ENCODE measurements around the gene EIF3L. TPM values are rescaled to one million over a fixed set of nuclear protein-coding genes. Genes with fewer than 3 reads are reported as not detected.
"Not testable (repeated sequence)": the region's sequence is repeated elsewhere in the genome, so short reads cannot be mapped to it uniquely, and the experiment has no call there.

The EIF3L gene
- 671 and 689 TPM in 2 replicates for polyA plus RNA-seq (2014; cell fraction: cytosol; rRNA removed)
- polyA plus RNA-seq (2014; cell fraction: nucleus; rRNA removed) = 284 and 309 TPM in 2 replicates

DNA sequence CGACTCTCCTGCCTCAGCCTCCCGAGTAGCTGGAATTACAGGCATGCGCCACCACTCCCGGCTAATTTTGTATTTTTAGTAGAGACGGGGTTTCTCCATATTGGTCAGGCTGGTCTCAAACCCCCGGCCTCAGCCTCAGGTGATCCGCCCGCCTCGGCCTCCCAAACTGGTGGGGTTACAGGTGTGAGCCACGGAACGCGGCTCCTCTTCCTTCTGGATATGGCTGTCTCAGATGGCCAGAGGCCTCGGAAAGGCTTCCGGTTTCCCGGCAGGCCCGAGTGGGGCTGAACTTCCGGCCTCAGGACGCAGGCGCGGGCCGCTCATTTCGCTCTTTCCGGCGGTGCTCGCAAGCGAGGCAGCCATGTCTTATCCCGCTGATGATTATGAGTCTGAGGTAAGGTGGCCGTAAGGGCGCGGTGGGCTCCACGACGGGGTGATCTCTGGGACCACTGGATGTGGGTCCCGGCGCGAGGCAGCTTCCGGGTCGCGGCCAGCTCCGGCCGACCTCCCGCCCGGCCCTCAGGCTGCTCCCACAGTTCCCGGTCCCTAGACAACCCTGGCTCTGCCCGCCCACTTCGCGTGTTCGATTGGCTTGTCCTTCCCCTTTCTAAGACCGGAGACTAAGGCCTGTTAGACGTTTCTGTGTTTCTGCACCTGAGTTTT is at the start of gene EIF3L:
Gene EIF3L (plus strand): TSS at position 331 of the 663 bp plus-strand sequence. CDS start 31 bp downstream, at position 362.
- DNase-seq (ENCODE audit: low spot score) = peak; percentile 88

DNA sequence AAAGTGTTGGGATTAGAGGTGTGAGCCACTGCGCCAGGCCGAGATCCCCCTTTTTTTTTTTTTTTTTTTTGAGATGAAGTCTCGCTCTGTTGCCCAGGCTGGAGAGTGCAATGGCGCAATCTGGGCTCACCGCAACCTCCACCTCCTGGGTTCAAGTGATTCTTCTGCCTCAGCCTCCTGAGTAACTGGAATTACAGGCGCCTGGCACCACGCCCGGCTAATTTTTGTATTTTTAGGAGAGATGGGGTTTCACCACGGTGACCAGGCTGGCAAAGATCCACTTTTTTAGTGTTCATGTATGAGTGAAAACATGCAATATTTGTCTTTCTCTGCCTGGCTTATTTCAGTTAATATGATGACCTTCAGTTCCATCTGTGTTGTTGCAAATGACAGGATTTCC is 49.2 kb upstream of the EIF3L start:
- DNase-seq (ENCODE audit: low spot score) = not testable (repeated sequence)

DNA sequence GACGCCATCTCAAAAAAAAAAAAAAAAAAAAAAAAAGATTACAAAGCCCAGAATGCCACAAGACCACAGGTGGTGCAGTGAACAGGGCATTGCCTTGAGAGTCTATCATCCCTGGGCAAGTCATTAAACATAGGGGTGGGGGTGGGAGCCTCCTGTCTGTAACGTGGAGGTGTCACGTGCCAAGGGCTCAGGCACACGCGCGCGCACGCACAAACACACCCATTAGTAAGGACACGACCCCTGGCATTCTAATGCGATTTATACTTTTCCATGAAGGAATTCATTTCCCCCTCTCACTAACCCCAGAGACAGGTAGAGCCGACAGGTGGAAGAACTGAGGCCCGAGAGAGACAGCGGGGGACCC is 47.3 kb upstream of the EIF3L start:
- DNase-seq (ENCODE audit: low spot score) = peak; percentile 70

DNA sequence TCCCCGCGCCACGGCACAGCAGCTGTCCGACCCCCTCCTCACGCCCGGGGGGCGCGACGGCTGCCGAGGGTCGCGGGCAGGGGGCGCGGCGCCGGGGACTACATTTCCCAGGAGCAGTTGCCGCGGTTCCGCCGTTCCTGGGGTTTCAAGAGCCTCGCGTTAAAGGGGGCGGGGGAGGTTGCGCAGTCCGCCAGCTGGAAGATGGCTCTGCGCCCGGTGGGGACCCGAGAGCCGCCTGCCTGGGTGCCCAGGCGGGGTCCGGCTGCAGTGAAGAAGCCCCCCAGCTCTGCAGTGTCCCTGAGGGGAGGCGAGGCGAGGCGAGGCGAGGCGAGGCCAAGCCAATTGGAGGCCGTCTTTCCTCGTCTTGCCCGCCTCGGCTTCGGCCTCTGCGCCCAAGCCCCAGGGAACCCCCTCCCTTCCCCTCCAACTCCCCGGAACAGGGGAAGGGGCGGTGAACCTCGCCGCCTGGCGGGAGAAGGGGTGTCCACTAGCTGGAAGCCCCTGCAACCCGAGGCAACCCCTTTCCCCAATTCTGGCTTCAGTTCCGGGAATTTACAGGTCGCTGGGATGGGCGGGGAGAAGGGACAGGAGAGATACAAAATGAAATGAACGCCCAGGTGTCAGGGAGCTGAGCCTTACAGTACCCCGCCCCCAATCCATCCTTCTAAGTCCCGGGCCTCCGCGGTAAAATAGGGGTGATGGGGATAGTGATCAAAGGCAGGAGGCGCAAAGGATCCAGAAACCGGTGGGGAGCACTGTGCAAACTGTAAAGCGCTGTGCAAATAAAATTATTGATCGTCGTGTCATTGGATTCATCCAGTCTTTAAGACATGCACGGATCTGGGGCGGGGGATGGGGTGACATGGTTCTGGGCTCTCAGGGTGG is 46.7 kb upstream of the EIF3L start:
- DNase-seq (ENCODE audit: low spot score) = peak; percentile 80

DNA sequence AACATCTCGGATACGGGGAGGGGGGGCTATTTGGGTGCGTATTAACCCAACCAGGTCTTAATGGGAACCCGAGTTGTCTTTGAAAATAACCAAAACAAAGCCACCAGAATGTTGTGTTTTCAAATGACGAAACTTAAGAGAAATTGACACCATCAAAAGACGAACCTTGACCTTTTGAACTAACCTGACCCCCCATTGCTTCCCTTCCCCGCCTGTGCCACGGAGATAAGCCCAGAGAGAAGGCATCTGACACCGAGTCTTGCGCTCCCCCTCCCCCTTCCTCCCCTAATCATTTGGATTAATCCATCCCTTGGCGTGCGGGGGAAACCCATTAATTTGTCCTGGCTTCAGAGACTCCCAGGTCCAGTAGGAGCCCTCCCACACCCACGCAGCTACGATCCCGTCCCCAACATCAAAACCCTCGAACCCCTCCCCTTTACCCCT is 46.0 kb upstream of the EIF3L start:
- peak; percentile 54 for DNase-seq (ENCODE audit: low spot score)

DNA sequence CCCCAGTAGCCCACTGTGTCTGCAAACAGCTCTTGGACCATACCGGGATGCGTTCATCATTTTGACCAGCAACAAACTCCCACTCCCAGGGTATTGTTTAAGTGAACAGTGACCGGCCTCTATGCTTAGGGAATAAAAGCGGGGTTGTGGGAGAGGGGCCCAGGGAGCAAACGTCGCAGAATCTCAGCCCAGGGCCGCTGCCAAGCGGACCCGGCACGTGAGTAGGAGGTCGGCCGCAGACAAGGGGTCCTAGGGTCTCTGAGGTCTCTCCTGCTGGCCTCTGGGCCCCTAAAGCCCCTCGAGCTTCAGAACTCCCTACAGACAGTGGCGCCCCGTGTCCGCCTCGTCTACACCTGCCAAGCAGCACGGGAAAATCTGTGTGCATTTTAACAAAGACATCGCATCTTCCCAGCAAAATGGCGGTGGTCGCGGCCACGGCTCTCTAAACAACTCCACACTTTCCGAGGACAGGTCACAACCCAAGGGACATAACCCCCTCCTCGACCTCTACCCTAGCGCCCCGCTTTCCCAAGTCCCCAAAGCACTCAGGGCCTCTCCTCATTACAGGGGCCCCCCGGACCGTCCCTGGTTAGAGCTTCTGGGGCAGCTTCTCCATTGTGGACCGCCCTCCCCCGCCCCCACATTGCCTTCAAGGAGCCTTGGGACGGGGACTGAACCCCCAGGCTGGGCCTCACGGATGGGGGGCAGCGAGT is 45.4 kb upstream of the EIF3L start:
- peak; percentile 57 for DNase-seq (ENCODE audit: low spot score)

DNA sequence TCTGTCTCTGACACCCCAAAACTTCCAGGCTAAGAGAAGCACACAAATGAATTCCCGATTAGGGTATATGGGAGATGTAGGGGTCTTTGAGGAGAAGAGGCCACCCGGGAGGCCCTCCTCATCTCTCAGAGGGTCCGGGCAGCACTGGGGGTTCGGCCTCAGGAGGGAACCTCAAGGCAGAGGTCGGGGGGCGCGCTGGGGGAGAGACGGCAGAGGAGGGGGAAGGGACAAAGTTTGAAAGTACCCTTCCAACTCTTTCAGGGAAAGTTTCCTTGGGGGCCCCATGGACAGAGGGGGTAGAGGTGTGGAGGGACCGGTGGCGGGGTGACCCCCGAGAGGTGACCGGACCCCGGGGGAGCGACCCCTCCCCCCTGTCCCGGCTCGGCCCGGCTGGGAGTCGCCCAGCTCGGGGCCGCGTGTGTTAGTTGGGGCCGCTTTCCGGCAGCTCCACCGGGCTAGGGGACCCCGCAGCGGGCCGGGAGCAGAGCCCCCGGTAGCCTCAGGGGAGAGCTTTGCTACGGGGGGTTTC is 44.8 kb upstream of the EIF3L start:
- no peak for DNase-seq (ENCODE audit: low spot score)

DNA sequence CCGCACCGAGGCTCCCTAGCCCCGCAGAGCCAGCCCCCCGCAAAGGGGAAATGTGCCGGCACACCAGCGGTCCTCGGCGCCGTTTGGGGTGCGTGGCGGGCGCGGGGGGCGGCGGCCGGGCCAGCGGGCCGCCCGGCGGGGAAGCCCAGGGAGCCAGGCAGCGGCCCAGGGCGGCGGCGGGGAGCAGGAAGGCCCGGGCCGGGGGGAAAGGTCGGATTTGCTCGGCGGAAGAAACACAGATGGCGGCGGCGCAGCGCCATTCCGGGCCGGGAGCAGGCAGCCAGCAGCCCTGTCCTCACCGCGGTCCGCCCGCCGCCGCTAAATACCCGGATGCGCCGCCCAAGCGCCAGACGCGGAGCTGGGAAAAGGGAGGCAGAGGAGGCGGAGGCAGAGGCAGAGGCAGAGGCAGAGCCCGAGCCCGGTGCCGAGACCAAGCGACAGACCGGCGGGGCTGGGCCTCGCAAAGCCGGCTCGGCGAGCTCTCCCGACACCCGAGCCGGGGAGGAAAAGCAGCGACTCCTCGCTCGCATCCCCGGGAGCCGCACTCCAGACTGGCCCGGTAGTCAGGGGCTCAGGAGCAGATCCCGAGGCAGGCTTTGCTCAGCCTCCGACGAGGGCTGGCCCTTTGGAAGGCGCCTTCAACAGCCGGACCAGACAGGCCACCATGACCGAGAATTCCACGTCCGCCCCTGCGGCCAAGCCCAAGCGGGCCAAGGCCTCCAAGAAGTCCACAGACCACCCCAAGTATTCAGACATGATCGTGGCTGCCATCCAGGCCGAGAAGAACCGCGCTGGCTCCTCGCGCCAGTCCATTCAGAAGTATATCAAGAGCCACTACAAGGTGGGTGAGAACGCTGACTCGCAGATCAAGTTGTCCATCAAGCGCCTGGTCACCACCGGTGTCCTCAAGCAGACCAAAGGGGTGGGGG is 44.1 kb upstream of the EIF3L start:
- DNase-seq (ENCODE audit: low spot score) = peak; percentile 84

DNA sequence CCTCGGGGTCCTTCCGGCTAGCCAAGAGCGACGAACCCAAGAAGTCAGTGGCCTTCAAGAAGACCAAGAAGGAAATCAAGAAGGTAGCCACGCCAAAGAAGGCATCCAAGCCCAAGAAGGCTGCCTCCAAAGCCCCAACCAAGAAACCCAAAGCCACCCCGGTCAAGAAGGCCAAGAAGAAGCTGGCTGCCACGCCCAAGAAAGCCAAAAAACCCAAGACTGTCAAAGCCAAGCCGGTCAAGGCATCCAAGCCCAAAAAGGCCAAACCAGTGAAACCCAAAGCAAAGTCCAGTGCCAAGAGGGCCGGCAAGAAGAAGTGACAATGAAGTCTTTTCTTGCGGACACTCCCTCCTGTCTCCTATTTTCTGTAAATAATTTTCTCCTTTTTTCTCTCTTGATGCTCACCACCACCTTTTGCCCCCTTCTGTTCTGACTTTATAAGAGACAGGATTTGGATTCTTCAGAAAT is 43.4 kb upstream of the EIF3L start:
- DNase-seq (ENCODE audit: low spot score) = no peak

DNA sequence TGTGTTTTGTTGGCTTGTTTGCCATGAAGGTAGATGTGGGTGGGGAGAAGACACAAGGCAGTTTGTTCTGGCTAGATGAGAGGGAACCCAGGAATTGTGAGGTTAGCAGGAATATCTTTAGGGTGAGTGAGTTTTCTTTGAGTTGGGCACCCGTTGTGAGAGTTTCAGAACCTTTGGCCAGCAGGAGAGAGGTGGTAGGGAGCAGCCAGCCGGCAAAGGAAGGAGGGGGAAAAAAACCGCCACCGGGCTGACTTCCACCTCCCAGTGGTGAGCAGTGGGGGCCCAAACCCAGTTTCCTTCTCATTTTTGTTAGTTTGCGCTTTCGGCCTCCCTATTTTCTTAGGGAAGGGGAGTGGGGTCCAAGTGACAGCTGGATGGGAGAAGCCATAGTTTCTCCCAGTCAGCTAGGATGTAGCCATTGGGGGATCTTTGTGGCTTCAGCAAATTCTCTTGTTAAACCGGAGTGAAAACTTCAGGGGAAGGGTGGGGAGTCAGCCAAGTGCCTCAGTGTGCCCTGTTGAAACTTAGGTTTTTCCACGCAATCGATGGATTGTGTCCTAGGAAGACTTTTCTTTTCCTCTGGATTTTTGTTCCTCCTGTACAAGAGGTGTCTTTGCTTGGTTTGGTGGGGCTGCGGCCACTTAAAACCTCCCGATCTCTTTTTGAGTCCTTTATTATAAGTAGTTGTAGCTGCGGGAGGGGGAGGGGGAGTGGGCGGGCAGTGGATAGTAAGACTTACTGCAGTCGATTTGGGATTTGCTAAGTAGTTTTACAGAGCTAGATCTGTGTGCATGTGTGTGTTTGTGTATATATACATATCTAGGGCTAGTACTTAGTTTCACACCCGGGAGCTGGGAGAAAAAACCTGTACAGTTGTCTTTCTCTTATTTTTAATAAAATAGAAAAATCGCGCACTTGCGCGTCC is 42.5 kb upstream of the EIF3L start:
- no peak for DNase-seq (ENCODE audit: low spot score)

DNA sequence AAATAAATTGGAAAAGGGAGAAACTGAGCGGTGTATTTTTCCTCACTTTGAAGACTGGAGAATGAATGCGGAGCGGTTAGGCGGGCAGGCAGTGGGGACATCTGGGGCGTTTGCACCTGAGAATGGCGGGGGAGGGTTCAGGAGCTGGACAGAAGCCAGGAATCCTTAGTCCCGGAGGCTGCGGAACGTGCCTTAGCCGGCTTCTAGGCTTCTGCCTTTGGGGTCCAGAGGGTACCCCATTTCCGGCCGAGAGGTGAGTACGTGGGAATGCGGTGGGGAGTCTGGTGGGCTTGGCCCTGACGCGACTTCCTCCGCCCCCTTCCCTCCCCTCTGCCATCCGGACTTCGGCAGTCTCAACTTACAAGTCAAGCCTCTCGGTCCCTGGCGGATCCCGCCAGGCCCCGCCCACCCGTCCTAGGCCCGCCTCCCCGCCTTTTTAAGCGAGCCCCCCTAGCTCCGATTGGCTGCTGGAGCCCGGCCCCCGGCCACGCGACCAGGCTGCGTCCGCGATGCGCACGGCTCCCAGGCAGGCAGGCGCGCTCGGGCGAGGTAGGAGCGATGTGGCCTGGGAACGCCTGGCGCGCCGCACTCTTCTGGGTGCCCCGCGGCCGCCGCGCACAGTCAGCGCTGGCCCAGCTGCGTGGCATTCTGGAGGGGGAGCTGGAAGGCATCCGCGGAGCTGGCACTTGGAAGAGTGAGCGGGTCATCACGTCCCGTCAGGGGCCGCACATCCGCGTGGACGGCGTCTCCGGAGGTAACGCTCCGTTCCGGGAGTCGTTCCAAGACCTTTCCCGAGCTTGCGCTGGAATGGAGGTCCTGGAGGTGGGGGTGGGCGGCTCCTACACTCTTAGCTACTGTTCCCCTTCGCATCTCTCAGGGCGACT is 41.6 kb upstream of the EIF3L start, which contains the start of gene GCAT:
Gene GCAT (plus strand): TSS at position 525 of the 884 bp plus-strand sequence. CDS start 34 bp downstream, at position 559.
- DNase-seq (ENCODE audit: low spot score) = peak; percentile 94

DNA sequence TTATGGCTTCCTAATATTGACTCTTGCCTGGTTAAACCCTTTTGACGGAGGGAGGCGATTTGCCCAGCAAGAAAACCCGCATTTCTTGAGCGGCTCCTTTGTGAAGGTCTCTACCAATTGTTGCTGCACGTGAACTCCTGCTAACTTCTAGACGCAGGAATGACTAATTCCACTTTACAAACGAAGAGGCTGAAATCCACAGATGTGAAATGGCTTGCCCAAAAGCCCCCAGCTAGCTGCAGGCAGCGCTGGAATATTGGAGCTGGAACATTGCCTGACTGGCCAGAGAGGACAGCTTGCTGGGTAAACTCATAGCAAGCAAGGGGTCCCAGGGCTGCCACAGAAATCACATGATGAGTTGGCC is 40.9 kb upstream of the EIF3L start:
- no peak for DNase-seq (ENCODE audit: low spot score)

DNA sequence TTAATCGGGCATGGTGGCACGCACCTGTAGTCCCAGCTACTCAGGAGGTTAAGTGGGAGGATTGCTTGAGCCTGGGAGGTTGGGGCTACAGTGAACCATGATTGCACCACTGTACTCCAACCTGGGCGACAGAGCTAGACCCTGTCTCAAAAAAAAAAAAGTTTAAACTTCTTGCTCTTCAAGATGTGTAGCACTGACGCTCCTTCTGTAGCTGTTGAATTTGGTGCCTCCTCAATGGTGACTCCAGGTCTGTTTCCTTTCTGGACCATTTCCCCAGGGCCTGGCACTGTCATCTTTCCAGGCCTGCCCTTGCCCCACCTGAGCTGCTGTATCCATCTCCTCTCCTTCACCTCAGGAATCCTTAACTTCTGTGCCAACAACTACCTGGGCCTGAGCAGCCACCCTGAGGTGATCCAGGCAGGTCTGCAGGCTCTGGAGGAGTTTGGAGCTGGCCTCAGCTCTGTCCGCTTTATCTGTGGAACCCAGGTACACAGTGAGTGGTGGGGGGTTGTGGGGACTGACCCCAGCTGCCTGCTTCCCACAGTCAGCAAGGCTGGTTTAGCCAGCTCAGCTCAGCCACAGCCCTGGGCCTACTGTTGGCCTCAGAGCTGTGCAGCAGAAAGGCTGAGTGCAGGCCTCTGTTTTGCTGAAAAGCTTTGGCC is 39.4 kb upstream of the EIF3L start:
- DNase-seq (ENCODE audit: low spot score) = no peak

DNA sequence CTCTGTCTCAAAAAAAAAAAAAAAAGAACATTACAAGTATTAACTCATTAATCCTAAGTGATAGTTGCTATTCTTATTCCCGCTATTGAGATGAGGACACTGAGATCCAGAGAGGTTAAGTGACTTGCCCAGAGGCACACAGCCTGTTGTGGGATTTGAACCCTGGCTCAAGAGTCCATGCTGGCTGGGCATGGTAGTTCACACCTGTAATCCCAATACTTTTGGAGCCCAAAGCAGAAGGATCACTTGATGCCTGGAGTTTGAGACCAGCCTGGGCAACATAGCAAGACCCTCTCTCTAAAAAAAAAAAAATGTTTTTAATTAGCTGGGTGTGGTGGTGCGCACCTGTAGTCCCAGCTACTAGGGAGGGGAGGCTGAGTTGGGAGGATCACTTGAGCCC is 37.4 kb upstream of the EIF3L start:
- no peak for DNase-seq (ENCODE audit: low spot score)

DNA sequence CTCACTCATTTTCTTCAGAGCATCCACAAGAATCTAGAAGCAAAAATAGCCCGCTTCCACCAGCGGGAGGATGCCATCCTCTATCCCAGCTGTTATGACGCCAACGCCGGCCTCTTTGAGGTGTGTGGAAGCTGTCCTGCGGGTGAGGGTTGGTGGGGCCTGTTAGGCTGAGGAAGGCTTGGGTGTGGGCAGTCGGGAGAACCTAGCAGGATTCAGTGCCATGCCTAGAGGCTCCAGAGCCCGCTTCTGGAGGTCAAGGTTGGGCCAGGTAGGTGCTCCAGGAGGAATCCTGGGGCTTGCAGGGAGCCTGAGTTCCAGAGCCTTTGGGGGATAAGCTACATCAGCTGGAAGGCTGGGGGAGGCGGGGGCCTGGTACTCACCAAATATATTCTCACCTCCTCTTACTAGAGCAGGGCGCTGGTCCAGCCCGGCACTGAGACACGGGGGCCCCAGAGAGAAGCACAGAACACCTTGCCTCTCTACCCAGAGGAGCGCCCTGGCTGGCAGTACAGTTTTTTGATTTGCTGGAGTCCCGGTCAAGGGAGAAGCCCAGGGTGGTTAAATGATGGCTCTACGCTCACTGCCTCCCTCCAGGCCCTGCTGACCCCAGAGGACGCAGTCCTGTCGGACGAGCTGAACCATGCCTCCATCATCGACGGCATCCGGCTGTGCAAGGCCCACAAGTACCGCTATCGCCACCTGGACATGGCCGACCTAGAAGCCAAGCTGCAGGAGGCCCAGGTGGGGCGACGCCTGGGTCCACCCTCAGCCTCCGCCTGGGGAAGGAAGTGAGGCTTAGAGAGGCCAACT is 36.1 kb upstream of the EIF3L start:
- no peak for DNase-seq (ENCODE audit: low spot score)

DNA sequence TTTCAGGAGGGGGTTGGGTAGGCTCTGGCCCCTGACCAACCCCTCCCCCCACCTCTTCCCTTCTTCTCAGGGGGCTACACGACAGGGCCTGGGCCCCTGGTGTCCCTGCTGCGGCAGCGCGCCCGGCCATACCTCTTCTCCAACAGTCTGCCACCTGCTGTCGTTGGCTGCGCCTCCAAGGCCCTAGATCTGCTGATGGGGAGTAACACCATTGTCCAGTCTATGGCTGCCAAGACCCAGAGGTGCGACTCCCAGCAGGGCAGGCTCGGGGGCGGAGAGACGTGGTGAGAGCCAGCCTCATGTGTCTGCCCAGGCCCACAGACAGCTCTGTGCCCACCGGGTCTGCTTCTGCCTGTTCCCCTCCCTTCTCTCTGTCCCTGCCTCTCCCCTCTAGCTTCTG is 33.6 kb upstream of the EIF3L start:
- DNase-seq (ENCODE audit: low spot score) = no peak

All from SK-N-DZ (cell line).